Lower lobe of right lung (tissue), 2 donors: Measurements from ENCODE around the gene ZFP36L2. TPM values are rescaled to one million over a fixed set of nuclear protein-coding genes. Genes with fewer than 3 reads are reported as not detected.

Experiments used
- ATAC-seq, 2 donors: fragments of 200-7000 bp; cut with Tn5 transposase; one replicate each; pipeline ENCODE4 v1.9.1; 2020 to 2022; ENCODE audit warnings: mild to moderate bottlenecking in 2 of 2, moderate library complexity in 2 of 2
- DNase-seq: peaks from one replicate; pipeline ENCODE4 v3.0.0-alpha.2; 2020
- H3K27ac ChIP-seq: fragments of 200-600 bp; one replicate; pipeline ENCODE4 v1.8.0; 2022
- H3K27me3 ChIP-seq: fragments of 200-600 bp; one replicate; pipeline ENCODE4 v1.8.0; 2022; ENCODE audit warnings: low read depth
- H3K36me3 ChIP-seq: fragments of 200-600 bp; one replicate; pipeline ENCODE4 v1.8.0; 2022; ENCODE audit warnings: mild to moderate bottlenecking
- H3K4me1 ChIP-seq: fragments of 200-600 bp; one replicate; pipeline ENCODE4 v1.8.0; 2022
- H3K4me3 ChIP-seq: fragments of 200-600 bp; one replicate; pipeline ENCODE4 v1.8.0; 2022; ENCODE audit warnings: mild to moderate bottlenecking
- H3K9me3 ChIP-seq: fragments of 200-600 bp; one replicate; pipeline ENCODE4 v1.8.0; 2022
- intact Hi-C: fragments of 100-400 bp; cut with DNase I; formaldehyde crosslinking; loops from one replicate; pipeline ENCODE4 v1.11.0; 2022
- total RNA-seq: library from RNA; stranded (reverse); fragmentation: NEBNext Ultra II Directional; extraction: Animal tissue kit (Norgen Biotek cat#: 25700); gene quantifications from one replicate; pipeline ENCODE4 v1.2.1, GENCODE V29; 2021
- TF ChIP-seq, protein P1 (sequence below): fragments of 200-600 bp; IDR thresholded peaks from one replicate; pipeline ENCODE4 v1.8.0; 2022; ENCODE audit warnings: antibody characterized with exemption, mild to moderate bottlenecking
- donor health status: DM: no; HTN: yes; CAD: no; lungs with severe emphysema.

Gene ZFP36L2
- total RNA-seq, 1 donor from 2014 or later = 136 TPM

GRCh38 chr2:43210125-43210466, 16.3 kb downstream of the ZFP36L2 start:
- peak overlapping the region; percentile 60 for H3K27ac ChIP-seq
- H3K4me3 ChIP-seq = no peak overlapping the region
- peaks cover 27% of the 10 kb centered on the region for H3K4me1 ChIP-seq
- TF ChIP-seq, protein P1, sequence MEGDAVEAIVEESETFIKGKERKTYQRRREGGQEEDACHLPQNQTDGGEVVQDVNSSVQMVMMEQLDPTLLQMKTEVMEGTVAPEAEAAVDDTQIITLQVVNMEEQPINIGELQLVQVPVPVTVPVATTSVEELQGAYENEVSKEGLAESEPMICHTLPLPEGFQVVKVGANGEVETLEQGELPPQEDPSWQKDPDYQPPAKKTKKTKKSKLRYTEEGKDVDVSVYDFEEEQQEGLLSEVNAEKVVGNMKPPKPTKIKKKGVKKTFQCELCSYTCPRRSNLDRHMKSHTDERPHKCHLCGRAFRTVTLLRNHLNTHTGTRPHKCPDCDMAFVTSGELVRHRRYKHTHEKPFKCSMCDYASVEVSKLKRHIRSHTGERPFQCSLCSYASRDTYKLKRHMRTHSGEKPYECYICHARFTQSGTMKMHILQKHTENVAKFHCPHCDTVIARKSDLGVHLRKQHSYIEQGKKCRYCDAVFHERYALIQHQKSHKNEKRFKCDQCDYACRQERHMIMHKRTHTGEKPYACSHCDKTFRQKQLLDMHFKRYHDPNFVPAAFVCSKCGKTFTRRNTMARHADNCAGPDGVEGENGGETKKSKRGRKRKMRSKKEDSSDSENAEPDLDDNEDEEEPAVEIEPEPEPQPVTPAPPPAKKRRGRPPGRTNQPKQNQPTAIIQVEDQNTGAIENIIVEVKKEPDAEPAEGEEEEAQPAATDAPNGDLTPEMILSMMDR = no peak
- intact Hi-C loops = no loop called here
- no peaks in the 10 kb centered on the region for H3K27me3 ChIP-seq
- H3K9me3 ChIP-seq = no peaks in the 10 kb centered on the region
- ATAC-seq (no peak), DNase-seq (no peak)
- no peaks in the 10 kb centered on the region for H3K36me3 ChIP-seq

- Histone ChIP-seq H3K4me3 (no peak overlapping the region), H3K36me3 (no peaks in the 10 kb centered on the region), H3K4me1 (peaks cover 27% of the 10 kb centered on the region), H3K27me3 (no peaks in the 10 kb centered on the region), H3K9me3 (no peaks in the 10 kb centered on the region), H3K27ac (no peak overlapping the region)
- ATAC-seq (no peak), DNase-seq (no peak)
- TF ChIP-seq, protein P1 = no peak
- intact Hi-C loops = no loop called here
These were observed 17.1 kb downstream of the ZFP36L2 start for GRCh38 chr2:43209204-43209717.

- DNase-seq (no peak), ATAC-seq (no peak)
- TF ChIP-seq, protein P1 = no peak
- H3K4me1 ChIP-seq = peaks cover 21% of the 10 kb centered on the region
- no peaks in the 10 kb centered on the region for H3K9me3 ChIP-seq
- no peaks in the 10 kb centered on the region for H3K36me3 ChIP-seq
- intact Hi-C loops = no loop called here
- H3K27me3 ChIP-seq = no peaks in the 10 kb centered on the region
- H3K4me3 ChIP-seq = no peak overlapping the region
- H3K27ac ChIP-seq = no peak overlapping the region
These were observed 18.7 kb downstream of the ZFP36L2 start for GRCh38 chr2:43207553-43208300.

- no peak for DNase-seq
- intact Hi-C loops = no loop called here
- H3K9me3 ChIP-seq = no peaks in the 10 kb centered on the region
- TF ChIP-seq, protein P1 = no peak
- no peaks in the 10 kb centered on the region for H3K36me3 ChIP-seq
- no peaks in the 10 kb centered on the region for H3K27me3 ChIP-seq
- ATAC-seq = no peak
- H3K4me1 ChIP-seq = peaks cover 14% of the 10 kb centered on the region
- H3K27ac ChIP-seq = no peak overlapping the region
- H3K4me3 ChIP-seq = no peak overlapping the region
These were observed 19.8 kb downstream of the ZFP36L2 start for GRCh38 chr2:43206602-43207001.

DNA sequence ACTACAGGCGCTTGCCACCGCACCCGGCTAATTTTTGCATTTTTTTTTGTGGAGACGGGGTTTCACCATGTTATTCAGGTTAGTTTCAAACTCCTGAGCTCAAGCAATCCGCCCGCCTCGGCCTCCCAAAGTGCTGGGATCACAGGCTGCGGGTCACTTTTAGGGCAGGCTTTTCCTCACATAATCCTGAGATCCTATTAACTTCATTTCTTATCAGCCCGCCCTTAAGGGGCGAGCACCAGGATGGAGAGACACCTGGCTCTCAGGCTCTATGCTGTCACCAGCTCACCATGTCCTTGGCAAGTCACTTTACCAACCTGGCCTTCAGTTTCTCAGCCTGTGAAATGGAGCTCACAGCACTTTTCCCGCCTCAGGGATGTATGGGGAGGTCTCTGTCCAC, 23.0 kb downstream of the ZFP36L2 start:
- Histone ChIP-seq H3K4me3 (no peak overlapping the region), H3K27me3 (no peaks in the 10 kb centered on the region), H3K9me3 (no peaks in the 10 kb centered on the region), H3K36me3 (no peaks in the 10 kb centered on the region), H3K4me1 (no peaks in the 10 kb centered on the region), H3K27ac (no peak overlapping the region)
- TF ChIP-seq, protein P1 = no peak
- intact Hi-C loops = no loop called here
- ATAC-seq (no peak), DNase-seq (no peak)
